H9 (cell line): Measurements from ENCODE around the gene RDH12. TPM values are rescaled to one million over a fixed set of nuclear protein-coding genes. Genes with fewer than 3 reads are reported as not detected.

Source experiments
- DNase-seq: peaks from one replicate; pipeline ENCODE4 v3.0.0-alpha.2; 2017
- H2AFZ ChIP-seq: one replicate; pipeline ENCODE4 v1.6.1; 2013; ENCODE audit warnings: mild to moderate bottlenecking, low read length, control low read depth, moderate library complexity
- H2AK5ac ChIP-seq: 2 replicates; pipeline ENCODE4 v1.6.1; 2013; ENCODE audit warnings: low read length, control low read depth, mixed read lengths; ENCODE audit not compliant: insufficient read length
- H2BK120ac ChIP-seq: one replicate; pipeline ENCODE4 v1.6.1; 2013; ENCODE audit warnings: low read depth, mild to moderate bottlenecking, low read length, control low read depth, inconsistent platforms; ENCODE audit not compliant: poor library complexity, severe bottlenecking
- H2BK12ac ChIP-seq: 2 replicates; pipeline ENCODE4 v1.6.1; 2013; ENCODE audit warnings: low read length, control low read depth, mixed read lengths, low read depth; ENCODE audit not compliant: insufficient read length
- H2BK15ac ChIP-seq: 2 replicates; pipeline ENCODE4 v1.6.1; 2013; ENCODE audit warnings: low read depth, low read length, control low read depth
- H2BK20ac ChIP-seq: one replicate; pipeline ENCODE4 v1.6.1; 2013; ENCODE audit warnings: low read depth, mild to moderate bottlenecking, low read length, control low read depth, inconsistent platforms; ENCODE audit not compliant: poor library complexity, severe bottlenecking
- H2BK5ac ChIP-seq: 2 replicates; pipeline ENCODE4 v1.6.1; 2013; ENCODE audit warnings: low read length, control low read depth, mixed read lengths; ENCODE audit not compliant: insufficient read length
- H3K14ac ChIP-seq: 2 replicates; pipeline ENCODE4 v1.6.1; 2013; ENCODE audit warnings: low read length, control low read depth; ENCODE audit not compliant: insufficient read depth
- H3K18ac ChIP-seq: 2 replicates; pipeline ENCODE4 v1.6.1; 2013; ENCODE audit warnings: low read depth, mild to moderate bottlenecking, mixed read lengths, low read length, control low read depth; ENCODE audit not compliant: insufficient read length
- H3K23ac ChIP-seq: 2 replicates; pipeline ENCODE4 v1.6.1; 2013; ENCODE audit warnings: low read length, control low read depth, mixed read lengths, low read depth; ENCODE audit not compliant: insufficient read length
- H3K23me2 ChIP-seq: 2 replicates; pipeline ENCODE4 v1.6.1; 2013; ENCODE audit warnings: low read depth, mild to moderate bottlenecking, mixed read lengths, low read length, control low read depth; ENCODE audit not compliant: insufficient read length, poor library complexity, severe bottlenecking
- H3K27ac ChIP-seq: 2 replicates; pipeline ENCODE4 v1.5.1; 2013; ENCODE audit warnings: low read length, control low read depth, mixed read lengths, low read depth; ENCODE audit not compliant: insufficient read length
- H3K27me3 ChIP-seq: 2 replicates; pipeline ENCODE4 v1.6.1; 2013; ENCODE audit warnings: low read length, control low read depth, inconsistent platforms; ENCODE audit not compliant: insufficient read depth
- H3K4ac ChIP-seq: 2 replicates; pipeline ENCODE4 v1.6.1; 2013; ENCODE audit warnings: low read depth, mild to moderate bottlenecking, control low read depth, inconsistent platforms, low read length, moderate library complexity
- H3K4me1 ChIP-seq: 2 replicates; pipeline ENCODE4 v1.6.1; 2013; ENCODE audit warnings: low read length, control low read depth, inconsistent platforms; ENCODE audit not compliant: insufficient read depth
- H3K4me2 ChIP-seq: 2 replicates; pipeline ENCODE4 v1.6.1; 2013; ENCODE audit warnings: low read length, control low read depth, mixed read lengths; ENCODE audit not compliant: insufficient read length, insufficient read depth
- H3K56ac ChIP-seq: 2 replicates; pipeline ENCODE4 v1.6.1; 2013; ENCODE audit warnings: low read depth, mild to moderate bottlenecking, mixed read lengths, low read length, control low read depth; ENCODE audit not compliant: insufficient read length
- H3K79me1 ChIP-seq: 2 replicates; pipeline ENCODE4 v1.6.1; 2013; ENCODE audit warnings: low read depth, mild to moderate bottlenecking, moderate library complexity, low read length, control low read depth, inconsistent platforms; ENCODE audit not compliant: insufficient read depth, poor library complexity, severe bottlenecking
- H3K79me2 ChIP-seq: 2 replicates; pipeline ENCODE4 v1.6.1; 2013; ENCODE audit warnings: low read length, control low read depth, inconsistent platforms; ENCODE audit not compliant: insufficient read depth
- H3K9ac ChIP-seq: 2 replicates; pipeline ENCODE4 v1.6.1; 2013; ENCODE audit warnings: low read length, control low read depth, mixed read lengths; ENCODE audit not compliant: insufficient read length; ENCODE audit errors: extremely low read depth
- H3K9me3 ChIP-seq: one replicate; pipeline ENCODE4 v1.6.1; 2013; ENCODE audit warnings: low read depth, low read length, inconsistent platforms; ENCODE audit not compliant: control insufficient read depth
- H3T11ph ChIP-seq: one replicate; pipeline ENCODE4 v1.6.1; 2013; ENCODE audit warnings: mild to moderate bottlenecking, low read length, control low read depth, inconsistent platforms
- H4K20me1 ChIP-seq: one replicate; pipeline ENCODE4 v1.6.1; 2013; ENCODE audit not compliant: control insufficient read depth, insufficient read length, insufficient read depth
- H4K5ac ChIP-seq: 2 replicates; pipeline ENCODE4 v1.6.1; 2013; ENCODE audit warnings: low read depth, mild to moderate bottlenecking, mixed read lengths, low read length, control low read depth; ENCODE audit not compliant: insufficient read length
- H4K8ac ChIP-seq: replicated peaks from 2 replicates; pipeline ENCODE4 v1.6.1; 2013; ENCODE audit warnings: low read length, control low read depth, mixed read lengths, low read depth; ENCODE audit not compliant: insufficient read length
- H4K91ac ChIP-seq: 2 replicates; pipeline ENCODE4 v1.6.1; 2013; ENCODE audit warnings: low read depth, mild to moderate bottlenecking, moderate library complexity, mixed read lengths, low read length, control low read depth; ENCODE audit not compliant: insufficient read length
- H3K27ac Mint-ChIP-seq, 3 experiments: 2 replicates in 2 of 3; 3 replicates in 1 of 3; pipeline ENCODE4 v1.8.0; 2020 to 2021; ENCODE audit warnings: mixed read lengths in 3 of 3, mild to moderate bottlenecking in 1 of 3, moderate library complexity in 1 of 3
- H3K27me3 Mint-ChIP-seq: 2 replicates; pipeline ENCODE4 v1.8.0; 2021; ENCODE audit warnings: low read depth, mild to moderate bottlenecking, moderate library complexity, mixed read lengths
- H3K36me3 Mint-ChIP-seq, 3 experiments: 2 replicates in 2 of 3; 3 replicates in 1 of 3; pipeline ENCODE4 v1.8.0; 2020 to 2021; ENCODE audit warnings: low read depth in 3 of 3, mixed read lengths in 3 of 3; ENCODE audit not compliant: insufficient read depth in 1 of 3
- H3K4me1 Mint-ChIP-seq, 2 experiments: 2 replicates each; pipeline ENCODE4 v1.8.0; 2020; ENCODE audit warnings: mixed read lengths in 2 of 2
- H3K4me3 Mint-ChIP-seq, 2 experiments: 2 replicates in 1 of 2; 3 replicates in 1 of 2; pipeline ENCODE4 v1.8.0; 2020 to 2021; ENCODE audit warnings: mild to moderate bottlenecking in 2 of 2, mixed read lengths in 2 of 2, moderate library complexity in 1 of 2
- H3K9me3 Mint-ChIP-seq, 2 experiments: 2 replicates in 1 of 2; 3 replicates in 1 of 2; pipeline ENCODE4 v1.8.0; 2020; ENCODE audit warnings: mild to moderate bottlenecking in 2 of 2, mixed read lengths in 2 of 2, moderate library complexity in 1 of 2
- WGBS: extraction: QIAGEN DNeasy Blood & Tissue Kit; methylation state at CpG from one replicate; pipeline ENCODE4 v1.1.7; 2013; ENCODE audit warnings: missing lambda C conversion rate, low lambda C conversion rate, mixed read lengths; ENCODE audit not compliant: insufficient read length; ENCODE audit errors: extremely low coverage; 5-methylcytosine and 5-hydroxymethylcytosine counted together
- total RNA-seq: library from RNA; stranded (reverse); gene quantifications from 2 replicates; pipeline ENCODE4 v1.2.1, GENCODE V29; 2021
- TF ChIP-seq, protein P1 (sequence below): fragments of 200-600 bp; sonication (generic); conservative IDR thresholded peaks from 3 replicates; pipeline ENCODE4 v1.8.0; 2021; ENCODE audit warnings: antibody characterized with exemption, mild to moderate bottlenecking

The RDH12 gene
- total RNA-seq, 1 experiment from 2014 or later, result 0.74 TPM

GRCh38 chr14:67776653-67777322, 75.1 kb downstream of the RDH12 start:
- H3K27ac Mint-ChIP-seq, result no peak overlapping the region
- DNase-seq, result no peak
- Histone ChIP-seq H3K18ac (no peak overlapping the region), H3K56ac (no peak overlapping the region), H4K91ac (no peak overlapping the region), H2BK12ac (no peak overlapping the region), H3K27me3 (no peaks in the 10 kb centered on the region), H3K27ac (no peak overlapping the region), H4K8ac (no peak overlapping the region), H3K4me1 (no peaks in the 10 kb centered on the region), H3K23ac (no peak overlapping the region), H3K9ac (no peak overlapping the region), H3K23me2 (no peaks in the 10 kb centered on the region), H2AK5ac (no peak overlapping the region), H3K9me3 (no peaks in the 10 kb centered on the region), H3T11ph (no peak overlapping the region), H4K20me1 (no peaks in the 10 kb centered on the region), H4K5ac (no peak overlapping the region), H2BK5ac (no peak overlapping the region), H3K4me2 (no peak overlapping the region), H2BK20ac (no peak overlapping the region), H3K4ac (no peak overlapping the region), H2BK15ac (no peak overlapping the region), H3K14ac (no peak overlapping the region), H2AFZ (no peak overlapping the region), H3K79me2 (no peaks in the 10 kb centered on the region), H2BK120ac (no peak overlapping the region), H3K79me1 (no peaks in the 10 kb centered on the region)
- H3K36me3 Mint-ChIP-seq, result peaks cover 21 to 93% (median 73%) of the 10 kb centered on the region in 3 experiments; a peak in 6 of 7 replicates
- WGBS, result no CpG with 5 or more reads among the region's 4 CpGs
- TF ChIP-seq, protein P1, sequence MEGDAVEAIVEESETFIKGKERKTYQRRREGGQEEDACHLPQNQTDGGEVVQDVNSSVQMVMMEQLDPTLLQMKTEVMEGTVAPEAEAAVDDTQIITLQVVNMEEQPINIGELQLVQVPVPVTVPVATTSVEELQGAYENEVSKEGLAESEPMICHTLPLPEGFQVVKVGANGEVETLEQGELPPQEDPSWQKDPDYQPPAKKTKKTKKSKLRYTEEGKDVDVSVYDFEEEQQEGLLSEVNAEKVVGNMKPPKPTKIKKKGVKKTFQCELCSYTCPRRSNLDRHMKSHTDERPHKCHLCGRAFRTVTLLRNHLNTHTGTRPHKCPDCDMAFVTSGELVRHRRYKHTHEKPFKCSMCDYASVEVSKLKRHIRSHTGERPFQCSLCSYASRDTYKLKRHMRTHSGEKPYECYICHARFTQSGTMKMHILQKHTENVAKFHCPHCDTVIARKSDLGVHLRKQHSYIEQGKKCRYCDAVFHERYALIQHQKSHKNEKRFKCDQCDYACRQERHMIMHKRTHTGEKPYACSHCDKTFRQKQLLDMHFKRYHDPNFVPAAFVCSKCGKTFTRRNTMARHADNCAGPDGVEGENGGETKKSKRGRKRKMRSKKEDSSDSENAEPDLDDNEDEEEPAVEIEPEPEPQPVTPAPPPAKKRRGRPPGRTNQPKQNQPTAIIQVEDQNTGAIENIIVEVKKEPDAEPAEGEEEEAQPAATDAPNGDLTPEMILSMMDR, result no peak
- no peaks in the 10 kb centered on the region for H3K9me3 Mint-ChIP-seq
- no peaks in the 10 kb centered on the region for H3K27me3 Mint-ChIP-seq
- H3K4me1 Mint-ChIP-seq, result no peaks in the 10 kb centered on the region
- no peak overlapping the region for H3K4me3 Mint-ChIP-seq
